CD4-positive, alpha-beta T cell treated with Interleukin-2 at 100 ng/mL for 4 hours (primary cell): ENCODE results near the gene FOSB.

Source experiments
- DNase-seq: peaks from one replicate; pipeline ENCODE4 v3.0.0-alpha.2; 2020; ENCODE audit warnings: low spot score

The FOSB gene

DNA sequence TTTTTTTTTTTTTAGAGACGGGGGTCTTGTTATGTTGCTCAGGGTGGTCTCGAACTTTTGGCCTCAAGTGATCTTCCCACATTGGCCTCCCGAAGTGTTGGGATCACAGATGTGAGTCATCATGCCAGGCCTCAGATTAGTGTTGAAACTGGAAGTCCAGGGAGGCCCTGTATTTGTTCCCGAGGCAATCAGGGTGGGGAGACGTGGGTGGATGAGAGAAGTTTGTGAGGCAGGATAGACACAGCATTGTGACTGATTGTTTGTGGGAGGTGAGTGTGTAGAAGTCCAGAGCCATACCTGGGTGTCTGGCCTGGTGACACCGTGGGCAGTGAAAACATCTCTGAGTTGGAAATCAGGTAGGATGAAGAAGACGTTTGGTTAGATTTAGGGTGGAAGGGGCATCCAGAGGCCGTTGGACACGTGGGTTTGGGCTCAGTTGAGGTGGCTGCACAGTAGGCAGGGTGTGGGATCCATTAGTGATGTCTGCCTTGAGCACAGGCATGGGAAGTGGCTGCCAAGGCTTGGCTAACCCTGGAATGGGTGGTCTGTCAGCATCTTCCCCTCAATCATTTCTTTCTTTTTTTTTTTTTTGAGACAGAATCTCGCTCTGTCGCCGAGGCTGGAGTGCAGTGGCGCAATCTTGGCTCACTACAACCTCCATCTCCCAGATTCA, 16.6 kb downstream of the FOSB start:
- DNase-seq, result no peak

DNA sequence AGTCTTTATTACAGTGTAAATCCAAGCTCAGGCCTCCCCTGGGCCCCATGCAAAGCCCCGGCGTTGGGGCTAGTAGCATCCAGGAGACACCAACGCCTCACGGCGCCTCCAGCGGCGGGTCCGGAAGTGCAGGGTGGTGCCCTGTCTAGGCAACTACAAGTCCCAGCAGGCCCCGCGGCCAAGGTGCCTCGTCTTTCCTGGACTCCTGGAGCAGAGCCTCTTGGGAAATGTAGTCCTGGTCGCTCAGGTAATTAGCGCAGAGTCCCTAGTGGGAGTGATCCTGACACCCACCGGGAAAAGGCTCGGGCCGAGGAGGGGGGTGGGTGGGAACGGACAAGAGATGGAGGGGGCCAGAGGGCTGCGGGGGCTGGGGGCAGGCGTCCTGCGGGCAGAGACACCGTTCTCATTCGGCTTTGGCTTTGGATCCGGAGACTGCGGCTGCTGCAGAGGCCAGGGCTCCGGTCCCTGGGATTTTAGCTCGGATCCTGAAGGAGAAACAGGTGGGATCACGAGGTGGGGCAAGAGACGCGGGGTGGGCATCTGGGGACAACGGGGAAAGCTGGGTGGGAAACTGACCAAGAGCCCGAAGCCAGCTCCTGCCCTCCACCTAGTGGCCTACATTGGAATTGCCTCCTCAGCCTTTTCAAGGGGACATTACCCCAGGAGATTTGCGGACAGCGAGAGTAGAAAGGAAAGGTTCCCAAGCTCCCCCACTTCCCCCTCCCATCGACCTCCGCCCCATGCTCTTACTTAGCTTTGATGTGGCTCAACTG, 17.7 kb downstream of the FOSB start:
- peak; percentile 97 for DNase-seq

DNA sequence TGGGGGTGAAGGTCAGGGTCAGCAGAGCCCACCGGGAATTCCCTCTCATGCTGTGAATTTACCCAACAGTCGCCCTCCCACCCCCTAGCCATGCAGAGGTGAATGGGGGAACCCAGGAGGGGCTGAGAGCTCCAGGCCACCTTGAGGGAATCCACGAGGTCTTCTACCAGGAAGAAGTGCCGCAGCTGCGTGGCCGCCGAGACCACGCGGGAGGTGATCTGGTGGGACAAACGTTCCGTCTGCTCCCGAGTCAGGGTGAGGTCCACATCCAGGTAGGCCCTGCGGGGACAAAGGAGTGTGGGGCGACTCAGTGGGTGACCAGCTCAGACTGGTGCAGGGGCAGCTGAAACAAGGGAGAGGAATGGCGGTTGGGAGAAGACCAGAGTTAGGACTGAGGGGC, 20.9 kb downstream of the FOSB start:
- no peak for DNase-seq

DNA sequence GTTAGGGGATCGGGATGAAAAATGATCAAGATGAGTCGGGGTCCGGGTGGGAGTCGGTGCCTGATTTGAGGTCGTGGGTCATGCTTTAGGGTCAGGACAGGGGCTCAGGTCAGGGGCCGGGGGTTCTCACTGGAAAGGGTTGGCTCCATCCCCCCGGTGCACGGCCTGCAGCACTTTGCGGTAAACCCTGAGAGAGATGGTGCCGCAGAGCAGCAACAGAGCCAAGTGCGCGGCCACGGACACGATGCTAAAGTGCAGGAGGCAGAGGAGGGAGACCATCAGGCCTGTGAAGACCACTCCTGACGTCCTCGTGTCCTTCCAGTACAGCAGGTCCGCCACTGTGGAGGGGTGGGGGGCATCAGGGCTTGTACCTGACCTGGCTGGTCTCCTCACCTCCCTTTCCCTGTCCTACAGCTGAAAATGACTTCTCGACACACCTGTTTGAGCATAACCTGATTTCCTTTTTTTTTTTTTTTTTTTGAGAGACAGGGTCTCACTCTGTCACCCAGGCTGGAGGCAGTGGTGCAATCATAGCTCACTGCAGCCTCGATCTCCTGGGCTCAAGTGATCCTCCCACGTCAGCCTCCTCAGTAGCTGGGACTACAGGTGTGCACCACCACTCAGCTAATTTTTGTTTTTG, 21.5 kb downstream of the FOSB start:
- DNase-seq, result no peak

DNA sequence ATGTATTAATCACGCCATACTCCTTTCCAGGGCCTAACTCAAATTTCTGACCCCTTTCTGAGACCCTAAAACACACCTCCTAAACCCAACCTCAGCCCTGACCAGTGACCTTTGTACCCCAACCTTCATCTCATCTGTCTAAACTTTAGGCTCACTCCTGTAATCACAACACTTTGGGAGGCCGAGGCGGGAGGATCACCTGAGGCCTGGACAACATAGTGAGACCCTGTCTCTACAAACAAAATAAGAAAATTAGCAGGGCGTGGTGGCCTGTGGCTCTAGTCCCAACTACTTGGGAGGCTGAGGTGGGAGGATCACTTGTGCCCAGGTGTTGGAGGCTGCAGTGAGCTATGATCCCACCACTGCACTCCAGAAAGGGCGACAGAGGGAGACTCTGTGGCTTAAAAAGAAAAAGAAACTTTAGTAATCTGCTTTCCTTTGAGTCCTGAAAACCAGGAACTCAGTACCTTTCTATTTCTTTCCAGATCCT, 24.4 kb downstream of the FOSB start:
- DNase-seq, result no peak

DNA sequence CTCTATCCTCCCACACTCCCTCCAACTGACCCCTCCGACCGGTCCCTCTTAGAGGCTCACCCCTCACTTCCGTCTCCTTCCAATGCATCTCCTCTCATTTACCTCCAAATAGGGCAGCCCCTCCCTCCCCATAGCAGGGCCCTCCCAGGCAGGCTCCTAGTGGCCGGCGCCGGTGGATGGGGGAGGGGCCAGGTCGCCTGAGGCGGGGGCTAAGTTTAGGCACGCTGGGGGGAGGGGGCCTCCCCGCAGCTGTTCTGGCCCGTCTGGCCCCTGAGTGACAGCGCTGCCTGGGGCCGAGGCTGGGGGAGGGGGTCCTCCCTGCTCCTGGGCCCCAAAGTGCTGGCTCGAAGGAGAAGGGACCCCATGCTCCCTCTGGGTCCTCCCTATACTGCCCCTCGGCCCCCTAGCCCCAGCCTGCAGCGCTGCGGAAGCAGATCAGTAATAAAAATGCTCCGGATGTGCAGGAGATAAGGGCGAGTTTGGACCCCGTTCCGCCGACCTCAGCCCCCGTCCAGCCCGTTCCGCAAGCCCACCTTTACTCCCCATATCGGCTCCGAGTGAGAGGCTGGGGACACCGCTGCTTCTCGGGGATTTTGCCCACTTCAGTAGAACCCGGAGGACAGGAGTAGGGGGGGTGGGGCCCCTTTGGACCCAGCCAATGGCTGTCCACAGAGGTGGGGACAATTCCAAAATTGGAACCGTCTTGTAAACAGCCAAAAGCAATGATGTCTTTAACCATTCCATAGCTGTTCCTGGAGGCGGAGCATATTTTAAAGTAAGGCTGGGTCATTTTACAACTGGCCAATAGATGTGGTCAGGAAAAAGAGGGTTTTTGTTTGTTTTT, 25.1 kb downstream of the FOSB start:
- DNase-seq, result no peak

DNA sequence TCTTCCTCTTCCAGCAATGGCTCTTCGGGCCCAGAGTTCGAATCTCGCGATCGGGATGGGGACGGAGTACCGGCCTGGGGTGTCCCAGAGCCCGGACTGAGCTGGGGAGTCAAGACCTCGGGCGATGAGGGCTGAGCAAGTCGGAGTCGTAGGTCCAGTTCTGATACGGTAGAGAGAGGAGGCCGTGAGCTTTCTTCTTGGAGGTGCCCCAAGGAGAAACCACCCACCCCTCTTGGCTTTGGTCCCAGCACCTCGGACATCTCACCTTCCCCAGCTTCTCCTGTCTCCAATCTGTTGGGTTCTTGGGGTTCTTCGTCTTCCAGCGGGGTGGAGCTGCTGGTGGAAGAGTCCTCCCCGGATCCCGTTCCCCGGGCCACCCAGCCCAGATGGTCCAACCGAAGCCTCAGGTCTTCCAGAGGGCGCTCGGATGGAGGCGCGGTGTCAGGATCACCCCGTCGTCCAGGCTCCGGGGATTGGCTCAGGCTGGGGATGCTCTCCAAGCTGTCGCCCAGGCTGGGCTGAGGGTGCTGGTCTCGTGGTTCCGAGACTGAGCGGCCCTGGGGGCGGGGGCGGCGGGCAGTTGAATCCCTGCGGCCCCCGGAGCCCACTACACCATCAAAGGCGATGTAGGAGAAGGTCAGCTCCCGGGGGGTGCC, 26.6 kb downstream of the FOSB start:
- DNase-seq, result no peak

DNA sequence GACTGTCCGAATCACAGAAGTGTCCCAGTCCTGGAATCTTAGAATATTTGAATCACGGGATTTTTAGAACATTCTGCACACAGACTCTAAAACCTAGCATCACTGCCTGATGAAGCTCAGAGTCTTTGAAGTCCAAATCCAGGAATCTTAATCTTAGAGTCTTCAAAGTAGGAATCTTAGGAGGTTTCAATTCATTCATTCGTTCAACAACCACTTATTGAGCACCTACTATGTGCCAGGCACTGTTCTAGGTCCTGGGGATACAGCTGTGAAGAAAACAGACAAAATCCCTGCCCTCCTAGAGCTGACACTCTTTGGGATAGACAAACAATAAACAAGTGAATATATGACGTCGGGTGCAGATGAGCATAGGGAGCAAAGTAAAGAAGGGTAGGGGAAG, 27.4 kb downstream of the FOSB start:
- no peak for DNase-seq

DNA sequence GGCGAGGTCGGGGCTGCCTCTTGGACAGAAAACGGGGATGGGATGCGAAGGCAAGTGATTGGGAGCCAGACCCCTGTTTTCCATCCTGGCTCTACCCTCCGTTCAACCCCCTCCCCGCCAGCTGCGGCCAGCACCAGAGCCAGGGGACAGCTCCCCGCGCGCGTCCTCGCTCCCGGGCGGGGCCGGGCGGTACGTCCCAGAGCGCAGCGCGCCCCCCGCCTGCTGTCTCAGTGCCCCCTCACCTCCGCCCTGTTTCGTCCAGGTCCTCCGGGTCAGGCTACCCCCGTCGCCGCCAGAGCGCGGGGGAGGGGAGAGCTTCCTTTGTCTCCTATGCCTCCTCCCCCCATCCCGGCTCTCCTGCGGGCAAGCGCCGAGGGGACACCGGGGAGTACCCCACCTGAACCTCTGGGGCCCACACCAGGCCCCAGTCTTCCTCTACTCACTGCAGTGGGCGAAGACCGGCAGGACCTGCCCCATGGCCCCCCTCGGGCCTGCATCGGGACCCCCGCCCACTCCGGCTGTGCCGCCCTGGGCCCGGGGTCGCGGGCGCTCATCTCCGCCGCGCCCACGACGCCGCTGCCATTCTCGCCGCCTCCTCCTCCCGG, 28.7 kb downstream of the FOSB start:
- peak; percentile 37 for DNase-seq

DNA sequence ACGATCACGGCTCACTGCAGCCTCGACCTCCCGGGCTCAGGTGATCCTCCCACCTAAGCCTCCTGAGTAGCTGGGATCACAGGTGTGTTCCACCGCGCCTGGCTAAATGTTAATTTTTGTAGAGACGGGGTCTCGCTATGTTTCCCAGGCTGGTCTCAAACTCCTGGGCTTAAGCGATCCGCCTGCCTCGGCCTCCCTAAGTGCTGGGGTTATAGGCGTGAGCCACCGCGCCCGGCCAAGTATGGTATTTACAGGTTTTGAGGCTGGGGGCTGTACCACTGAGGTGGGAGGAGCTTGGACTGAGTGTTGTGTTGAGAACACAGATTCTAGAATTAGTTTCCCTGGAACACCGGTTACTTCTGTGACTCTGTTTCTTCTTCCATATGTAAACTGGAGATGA, 30.0 kb downstream of the FOSB start:
- DNase-seq, result no peak

DNA sequence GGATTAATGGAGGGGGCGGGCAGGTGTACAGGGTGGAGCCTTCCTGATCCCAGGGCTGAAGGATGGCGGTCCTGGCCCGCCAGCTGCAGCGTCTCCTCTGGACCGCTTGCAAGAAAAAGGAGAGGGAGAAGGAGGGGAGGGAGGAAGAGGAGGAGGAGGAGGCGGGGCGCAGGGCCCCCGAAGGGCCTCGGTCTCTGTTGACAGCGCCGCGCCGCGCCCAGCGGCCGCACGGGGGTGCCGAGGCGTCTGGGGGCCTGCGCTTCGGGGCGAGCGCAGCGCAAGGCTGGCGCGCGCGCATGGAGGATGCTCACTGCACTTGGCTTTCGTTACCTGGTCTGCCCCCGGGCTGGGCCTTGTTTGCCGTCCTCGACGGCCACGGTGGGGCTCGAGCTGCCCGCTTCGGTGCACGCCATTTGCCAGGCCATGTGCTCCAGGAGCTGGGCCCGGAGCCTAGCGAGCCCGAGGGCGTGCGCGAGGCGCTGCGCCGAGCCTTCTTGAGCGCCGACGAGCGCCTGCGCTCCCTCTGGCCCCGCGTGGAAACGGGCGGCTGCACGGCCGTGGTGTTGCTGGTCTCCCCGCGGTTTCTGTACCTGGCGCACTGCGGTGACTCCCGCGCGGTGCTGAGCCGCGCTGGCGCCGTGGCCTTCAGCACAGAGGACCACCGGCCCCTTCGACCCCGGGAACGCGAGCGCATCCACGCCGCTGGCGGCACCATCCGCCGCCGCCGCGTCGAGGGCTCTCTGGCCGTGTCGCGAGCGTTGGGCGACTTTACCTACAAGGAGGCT, 30.8 kb downstream of the FOSB start, which contains the start of gene PPM1N:
Gene PPM1N, plus strand, starts transcription at position 33 of the 785 bp plus-strand sequence. Its CDS starts 30 bp downstream, at position 63.
- DNase-seq, result peak; percentile 65

DNA sequence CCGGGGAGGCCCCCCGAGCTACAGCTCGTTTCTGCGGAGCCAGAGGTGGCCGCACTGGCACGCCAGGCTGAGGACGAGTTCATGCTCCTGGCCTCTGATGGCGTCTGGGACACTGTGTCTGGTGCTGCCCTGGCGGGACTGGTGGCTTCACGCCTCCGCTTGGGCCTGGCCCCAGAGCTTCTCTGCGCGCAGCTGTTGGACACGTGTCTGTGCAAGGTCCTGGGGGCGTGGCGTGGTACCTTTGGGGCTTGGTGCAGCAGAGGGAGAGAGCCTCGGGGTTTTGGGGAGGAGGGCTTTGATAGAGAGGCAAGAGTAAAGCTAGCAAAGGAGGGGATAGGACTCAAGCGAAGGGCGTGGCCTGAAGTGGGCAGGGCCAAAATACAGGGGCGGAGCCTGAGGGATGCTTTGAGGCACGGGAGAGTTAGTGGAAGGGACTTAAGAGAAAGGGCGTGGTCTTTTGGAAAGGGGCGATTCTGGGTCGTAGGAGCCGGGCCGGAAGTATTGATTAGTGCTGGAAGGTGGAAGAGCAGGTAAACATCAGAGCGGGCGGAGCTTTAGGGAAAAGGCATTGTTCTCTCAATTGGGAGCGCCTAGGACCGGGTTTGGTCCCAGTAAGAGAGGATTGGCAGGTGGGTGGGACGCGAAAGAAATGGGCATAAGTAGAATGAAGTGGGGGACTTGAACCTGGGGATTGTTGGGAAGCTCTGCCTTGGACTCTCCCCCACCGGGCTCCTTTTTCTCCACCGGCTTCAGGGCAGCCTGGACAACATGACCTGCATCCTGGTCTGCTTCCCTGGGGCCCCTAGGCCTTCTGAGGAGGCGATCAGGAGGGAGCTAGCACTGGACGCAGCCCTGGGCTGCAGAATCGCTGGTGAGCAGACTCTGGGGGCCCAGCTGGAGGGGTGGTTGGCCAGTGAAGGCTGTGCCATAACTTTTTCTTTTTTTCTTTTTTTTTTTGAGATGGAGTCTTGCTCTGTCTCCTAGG, 31.7 kb downstream of the FOSB start:
- peak; percentile 66 for DNase-seq

DNA sequence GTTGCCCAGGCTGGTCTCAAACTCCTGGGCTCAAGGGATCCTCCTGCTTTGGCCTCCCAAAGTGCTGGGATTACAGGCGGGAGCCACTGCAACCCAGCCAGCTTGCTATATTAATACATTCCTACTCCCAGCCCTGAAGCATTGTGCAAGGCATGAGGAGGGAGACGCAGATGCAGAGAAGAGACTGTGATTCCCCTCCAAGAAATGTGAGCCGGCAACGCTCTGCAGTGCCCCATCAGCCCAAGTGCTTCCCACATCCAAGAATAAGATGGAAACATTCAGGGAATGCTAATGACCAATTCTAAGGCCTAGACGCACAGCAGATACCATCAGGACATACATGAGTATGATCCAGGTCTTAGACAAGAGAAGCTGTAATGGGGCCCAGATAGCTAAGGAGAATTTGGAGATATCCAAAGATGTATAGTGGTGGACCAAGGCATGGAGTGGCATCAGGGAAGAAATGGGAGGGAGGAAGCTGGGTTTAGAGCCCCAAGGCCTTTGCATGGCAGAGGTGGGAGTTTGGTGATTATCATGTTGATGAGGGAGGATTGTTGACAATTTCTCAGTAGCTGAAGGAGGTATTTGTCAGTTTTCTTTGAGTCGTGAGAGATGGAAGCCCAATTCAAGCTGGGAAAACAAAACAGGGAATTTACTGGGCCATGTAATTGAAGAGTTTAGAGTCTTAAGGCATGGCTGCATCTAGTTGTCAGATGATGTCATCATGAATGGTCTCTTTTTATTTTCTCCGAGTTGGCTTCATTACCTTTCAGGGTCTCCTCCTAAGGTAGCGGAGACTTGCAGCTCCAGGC, 33.3 kb downstream of the FOSB start:
- DNase-seq, result no peak

DNA sequence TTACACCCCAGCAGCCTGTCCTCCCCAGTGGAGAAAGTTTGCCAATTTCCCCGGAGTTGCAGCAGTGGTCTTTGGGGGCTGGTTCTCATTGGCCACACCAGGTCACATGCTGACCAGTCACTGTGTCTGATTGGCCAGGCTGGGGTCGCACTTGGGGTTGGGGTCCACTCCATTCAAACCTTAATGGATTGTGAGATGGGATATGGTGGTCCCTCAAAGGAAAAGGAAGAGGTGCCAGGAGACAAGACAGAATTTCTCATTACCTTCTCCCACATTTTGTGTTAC, 33.9 kb downstream of the FOSB start:
- DNase-seq, result no peak

DNA sequence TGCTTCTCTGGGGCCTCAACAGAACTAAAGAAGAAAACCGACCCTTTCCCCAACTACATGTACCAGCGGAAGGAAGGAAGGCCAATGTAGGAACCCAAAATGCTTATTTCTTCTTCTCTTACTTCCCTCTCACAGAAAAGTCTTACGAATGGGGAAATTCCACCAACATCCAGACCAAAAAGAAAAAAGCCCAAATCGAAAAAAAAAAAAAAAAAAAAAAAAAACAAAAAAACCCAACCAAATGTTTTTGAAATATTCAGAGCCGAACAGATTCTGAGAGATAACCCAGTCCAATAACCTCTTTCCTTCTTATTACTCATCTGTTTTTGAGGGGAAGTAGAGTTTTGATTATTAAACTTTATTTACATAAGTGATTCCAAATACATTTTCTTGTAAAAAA, 34.3 kb downstream of the FOSB start:
- no peak for DNase-seq

DNA sequence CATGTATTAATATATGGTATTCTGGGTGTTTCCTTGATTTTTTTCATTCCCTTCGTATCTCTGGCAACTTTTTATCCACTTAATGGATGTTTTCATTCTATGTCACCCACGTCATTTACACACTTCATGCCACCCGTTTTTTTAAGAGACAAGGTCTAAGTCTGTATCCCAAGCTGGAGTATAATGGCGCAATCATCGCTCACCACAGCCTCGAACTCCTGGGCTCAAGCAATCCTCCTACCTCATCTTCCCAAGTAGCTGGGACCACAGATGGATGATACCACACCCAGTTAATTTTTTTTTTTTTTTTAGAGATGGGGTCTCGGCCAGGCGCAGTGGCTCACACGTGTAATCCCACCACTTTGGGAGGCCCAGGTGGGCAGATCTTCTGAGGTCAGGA, 36.1 kb downstream of the FOSB start:
- DNase-seq, result no peak

DNA sequence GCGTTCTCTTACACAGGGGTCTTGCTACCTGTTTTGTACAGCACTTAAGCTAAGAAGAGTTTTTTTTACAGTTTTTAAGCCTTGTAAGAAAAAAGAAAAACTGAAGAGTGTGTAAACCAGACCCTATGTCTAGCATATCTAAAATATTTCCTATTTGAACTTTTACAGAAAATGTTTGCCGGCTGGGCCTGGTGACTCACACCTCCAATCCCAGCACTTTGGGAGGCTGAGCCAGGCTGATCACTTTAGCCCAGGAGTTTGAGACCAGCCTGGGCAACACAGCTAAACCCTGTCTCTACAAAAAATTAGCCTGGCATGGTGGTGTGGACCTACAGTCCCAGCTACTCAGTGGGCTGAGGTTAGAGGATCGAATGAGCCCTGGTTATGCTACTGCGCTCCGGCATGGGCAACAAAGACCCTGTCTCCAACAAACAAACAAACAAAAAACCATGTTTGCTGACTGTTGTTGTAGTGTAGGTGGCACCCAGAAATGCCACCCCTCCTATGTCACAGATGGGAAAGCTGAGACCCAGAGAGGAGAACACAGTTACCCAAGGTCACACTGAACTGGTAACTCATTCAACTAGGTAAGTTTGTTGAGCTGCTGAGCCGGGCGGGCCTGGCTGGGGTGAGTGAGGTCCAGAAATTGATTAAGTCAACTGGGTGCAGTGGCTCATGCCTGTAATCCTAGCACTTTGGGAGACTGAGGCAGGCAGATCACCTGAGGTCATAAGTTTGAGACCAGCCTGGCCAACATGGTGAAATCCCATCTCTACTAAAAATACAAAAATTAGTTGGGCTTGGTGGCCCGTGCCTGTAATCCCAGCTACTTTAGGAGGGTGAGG, 37.6 kb downstream of the FOSB start:
- no peak for DNase-seq

DNA sequence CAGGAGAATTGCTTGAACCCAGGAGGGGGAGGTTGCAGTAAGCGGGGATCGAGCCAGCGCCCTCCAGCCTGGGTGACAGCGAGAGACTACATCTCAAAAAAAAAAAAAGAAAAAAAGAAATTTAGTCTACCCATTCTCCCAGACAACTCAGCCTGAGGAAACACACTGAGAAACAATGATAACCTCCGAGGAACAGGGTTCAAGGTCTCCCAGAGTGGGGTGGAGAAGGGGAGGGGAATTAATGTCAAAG, 38.1 kb downstream of the FOSB start:
- no peak for DNase-seq
